ENCODE measurements around the gene CYP26C1.
"Not testable (repeated sequence)": the region's sequence is repeated elsewhere in the genome, so short reads cannot be mapped to it uniquely, and the experiment has no call there.

The CYP26C1 gene

DNA sequence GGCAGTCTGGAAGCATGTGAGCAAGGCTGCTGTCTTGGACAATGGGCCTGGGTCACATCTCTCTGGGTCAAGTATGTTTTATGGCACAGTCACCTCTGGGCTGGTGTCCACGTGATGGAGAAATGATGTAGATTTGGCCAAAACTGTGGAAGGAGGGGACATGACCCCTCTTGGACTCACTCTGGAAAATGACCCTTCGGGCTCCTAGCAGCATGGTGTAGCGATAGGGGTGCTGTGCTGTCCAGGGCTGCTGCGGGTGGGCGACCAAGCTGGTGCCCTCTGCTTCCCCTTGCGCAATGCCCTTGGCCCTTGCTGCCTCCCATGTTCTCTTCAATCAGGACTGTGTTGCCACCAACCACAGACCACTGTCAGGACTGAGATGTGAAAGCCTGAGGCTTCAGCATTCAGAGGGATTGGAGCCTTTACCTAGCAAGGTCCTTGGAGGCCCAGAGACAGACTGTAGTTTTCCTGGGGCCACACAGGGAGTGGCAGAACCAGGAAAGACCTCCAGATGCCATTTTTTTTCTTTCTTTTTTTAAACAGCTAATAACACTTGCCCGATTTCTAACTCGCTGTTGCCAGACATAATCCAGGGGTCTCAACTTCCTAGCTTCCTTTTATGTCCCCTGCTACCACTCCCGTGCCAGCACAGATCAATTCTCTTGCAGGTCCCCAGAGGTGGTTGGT, 19.2 kb downstream of the CYP26C1 start:
- no peak for ATAC-seq
- DNase-seq = no peak

DNA sequence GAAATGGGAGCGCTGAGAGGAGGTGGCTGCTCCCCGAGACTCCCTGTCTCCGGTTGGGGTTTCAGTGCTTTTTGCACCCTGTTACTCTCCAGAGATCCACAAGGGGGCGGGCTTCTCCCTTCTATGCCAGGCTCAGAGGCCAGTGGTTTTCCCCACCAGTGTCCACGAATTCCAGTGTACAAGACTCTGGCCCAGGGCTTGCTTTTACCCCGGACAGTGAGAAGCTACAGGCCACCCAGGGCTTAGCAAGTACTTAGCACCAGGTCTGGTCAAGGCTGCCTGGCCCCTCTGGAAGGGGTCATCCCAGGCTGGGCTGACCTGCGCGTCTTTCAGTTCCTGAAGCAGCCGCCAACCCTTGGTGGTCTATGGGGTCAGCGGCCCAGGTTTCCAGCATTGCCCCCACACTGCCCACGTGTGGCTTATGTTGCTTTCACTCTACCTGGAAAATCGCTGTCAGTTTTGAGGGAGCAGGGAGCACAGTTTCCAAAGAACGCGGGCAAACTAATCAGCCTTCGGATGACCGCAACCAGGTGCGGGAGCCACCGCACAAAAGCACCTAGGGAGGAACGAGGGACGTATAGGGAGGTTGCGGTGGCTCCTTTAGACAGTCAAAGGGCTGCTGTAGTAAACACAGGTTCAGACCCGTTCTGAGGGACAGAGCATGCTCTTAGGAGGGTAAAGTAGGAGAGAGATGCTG, 19.9 kb downstream of the CYP26C1 start:
- DNase-seq = peak; percentile 62
- ATAC-seq = peak; percentile 42

DNA sequence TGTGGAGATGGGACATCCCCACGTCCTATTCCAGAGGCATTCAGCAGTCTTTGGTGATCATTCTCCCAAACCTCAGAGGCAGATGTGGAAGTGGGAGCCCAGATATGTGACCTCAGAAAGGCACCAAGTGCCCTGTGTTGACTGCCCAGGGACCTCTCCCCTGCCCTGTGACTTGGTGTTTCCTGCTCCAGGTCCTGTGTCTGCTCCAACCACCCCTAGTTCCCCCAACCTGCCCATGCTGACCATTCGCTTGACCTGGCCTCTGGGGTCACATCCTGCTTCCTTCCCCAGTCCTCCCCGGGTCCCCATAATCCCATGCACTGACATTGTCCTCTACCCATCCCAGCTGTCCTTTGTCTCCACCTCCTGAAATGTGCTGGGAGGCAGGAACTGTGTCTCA, 20.7 kb downstream of the CYP26C1 start:
- ATAC-seq (no peak), DNase-seq (no peak)

DNA sequence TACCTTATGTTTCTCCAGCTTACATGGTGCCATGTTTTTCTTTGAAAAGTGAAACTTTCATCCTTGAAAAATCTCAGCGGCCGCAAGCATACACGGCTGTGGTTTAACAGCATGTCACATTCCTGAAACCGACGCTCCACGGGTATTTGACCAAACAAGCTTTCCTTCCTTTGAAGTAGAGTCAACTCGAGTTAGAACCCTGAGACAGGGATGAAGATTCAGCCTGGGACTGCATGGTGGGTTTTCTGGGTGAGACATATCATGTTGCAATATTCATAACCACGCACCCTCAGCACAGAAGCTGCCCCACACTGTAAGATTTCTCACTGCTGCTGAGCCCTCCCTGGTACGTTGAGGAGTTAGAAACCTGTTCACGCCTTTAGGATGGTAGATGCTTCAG, 21.2 kb downstream of the CYP26C1 start:
- ATAC-seq (no peak), DNase-seq (no peak)

DNA sequence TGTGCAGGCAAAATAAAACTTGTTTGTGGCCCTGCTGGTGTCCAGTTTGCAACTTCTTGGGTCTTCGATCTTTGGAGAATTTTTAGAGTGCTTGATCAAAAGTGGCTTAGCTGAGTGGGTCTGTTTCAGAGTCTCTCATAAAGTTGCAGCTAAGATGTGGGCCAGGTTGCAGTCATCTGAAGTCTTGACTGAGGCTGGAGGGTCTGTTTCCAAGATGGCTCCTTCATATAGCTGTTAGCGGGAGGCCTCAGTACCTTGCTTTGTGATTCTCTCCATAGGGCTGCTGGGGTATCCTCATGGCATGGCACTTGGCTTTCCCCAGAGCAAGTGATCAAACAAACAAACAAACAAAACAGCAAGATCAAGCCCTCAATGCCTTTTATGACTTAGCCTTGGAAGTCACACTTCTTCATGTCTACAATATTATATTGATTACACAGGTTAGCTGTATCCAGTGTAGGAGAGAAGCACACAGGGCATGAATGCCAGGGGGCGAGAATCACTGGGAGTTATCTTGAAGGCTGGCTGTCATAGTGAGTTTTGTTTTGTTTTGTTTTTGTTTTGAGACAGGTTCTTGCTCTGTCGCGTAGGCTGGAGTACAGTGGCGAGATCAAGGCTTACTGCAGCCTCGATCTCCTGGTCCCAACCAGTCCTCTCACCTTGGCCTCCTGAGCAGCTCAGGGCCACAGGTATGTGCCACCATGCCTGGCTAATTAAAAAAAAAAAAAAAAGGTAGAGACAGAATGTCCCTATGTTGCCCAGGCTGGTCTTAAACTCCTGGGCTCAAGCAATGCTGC, 23.3 kb downstream of the CYP26C1 start:
- DNase-seq (no peak), ATAC-seq (no peak)

DNA sequence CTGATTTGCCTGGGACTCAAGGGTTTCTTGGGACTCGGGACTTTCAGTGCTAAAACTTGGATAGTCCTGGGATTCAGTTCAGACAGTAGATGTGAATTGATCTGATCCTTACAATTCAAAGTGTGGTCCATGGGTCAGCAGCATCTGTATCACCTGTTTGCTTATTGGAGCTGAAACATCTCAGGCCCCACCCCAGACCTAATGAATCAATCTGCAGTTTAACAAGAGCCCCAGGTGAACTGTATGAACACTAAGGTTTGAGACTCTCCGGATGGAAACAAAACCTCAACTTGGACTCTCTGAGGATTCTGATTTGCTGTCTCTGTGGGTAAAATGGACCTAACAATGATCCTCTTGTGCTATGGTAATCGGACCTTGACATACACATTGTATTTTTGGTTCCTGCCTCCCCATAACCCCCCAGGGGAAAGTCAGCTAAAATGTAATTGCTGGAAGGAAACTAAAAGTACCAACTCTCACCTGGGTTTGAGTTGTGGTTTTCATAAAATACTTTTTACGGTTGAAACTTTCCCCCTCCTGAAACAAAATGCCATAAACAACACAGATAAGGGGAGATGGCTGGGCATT, 24.8 kb downstream of the CYP26C1 start:
- no peak for DNase-seq
- ATAC-seq = no peak

DNA sequence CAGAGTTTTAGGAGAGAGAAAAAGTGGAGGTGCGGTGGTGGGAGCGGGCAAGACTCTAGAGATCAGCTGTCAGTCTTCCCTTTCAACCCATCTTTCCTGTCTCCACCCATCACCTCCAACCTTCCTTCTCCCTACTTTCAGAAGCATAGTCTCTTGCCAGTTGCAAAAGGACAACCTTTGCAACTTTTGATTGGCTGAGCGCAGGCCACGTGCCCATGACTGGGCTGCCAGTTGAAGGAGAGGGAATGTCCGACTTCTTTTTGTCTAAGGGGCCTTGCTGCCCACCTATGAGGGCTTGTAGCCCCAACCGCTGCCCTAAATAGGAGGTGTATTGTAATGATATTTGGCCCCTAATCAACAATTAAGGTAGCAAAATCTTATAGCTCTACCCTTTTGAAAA, 25.7 kb downstream of the CYP26C1 start:
- ATAC-seq (no peak), DNase-seq (no peak)

DNA sequence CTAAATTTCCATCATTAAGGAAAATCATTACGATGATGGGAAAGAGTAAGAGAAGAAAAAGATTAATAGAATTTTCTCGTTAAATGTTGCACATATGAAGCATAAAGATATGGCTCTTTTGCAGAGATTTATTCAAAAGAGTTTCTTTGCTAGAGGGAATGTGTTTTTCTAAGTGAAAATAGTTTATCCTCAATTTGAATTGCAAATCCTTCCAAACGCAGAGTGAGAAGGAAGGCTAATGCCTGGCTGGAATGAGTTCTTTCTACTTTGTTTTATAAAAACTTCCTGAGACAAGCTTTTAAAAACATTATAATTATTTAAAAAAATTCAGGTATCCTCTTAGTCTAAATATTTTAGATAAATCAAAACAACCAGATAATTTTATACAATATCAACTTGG, 27.2 kb downstream of the CYP26C1 start:
- DNase-seq (no peak), ATAC-seq (no peak)

DNA sequence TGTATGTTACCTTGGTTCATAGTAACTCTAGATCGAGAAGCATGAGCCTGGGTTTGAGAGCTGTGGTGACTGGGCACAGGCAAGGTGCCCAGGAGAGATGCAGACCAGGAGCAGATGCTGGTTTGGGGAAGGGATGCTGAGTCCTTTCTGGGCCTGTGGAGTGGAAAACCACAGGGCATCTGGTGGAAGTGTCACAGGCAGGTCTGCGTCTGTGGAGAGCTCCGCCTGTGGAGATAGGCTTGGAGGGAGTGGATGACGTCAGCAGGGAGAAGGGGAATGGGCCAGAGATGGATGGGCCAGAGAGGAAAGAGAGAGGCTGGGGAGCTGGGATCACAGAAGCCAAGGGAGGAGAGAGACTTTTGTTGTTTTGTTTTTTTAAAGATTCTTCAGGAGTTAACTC, 27.9 kb downstream of the CYP26C1 start:
- no peak for ATAC-seq
- DNase-seq = no peak

DNA sequence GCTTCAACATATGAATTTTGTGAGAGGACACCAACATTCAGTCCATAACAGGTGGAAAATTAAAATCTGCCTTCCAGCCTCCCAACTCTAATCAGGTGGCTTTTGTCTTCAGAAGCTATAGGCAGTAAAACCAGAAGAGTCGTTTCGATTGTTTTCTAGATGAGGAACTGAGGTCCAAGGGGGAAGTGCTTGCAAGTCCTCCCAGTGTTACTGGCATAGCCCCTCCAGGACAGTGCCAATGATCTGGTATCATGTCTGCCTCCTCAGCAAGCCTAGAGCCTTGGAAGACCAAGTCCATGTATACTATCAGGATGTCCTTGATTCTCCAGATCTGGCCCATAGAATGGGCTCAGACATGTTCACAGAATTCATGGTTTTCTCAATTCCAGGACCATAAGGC, 30.0 kb downstream of the CYP26C1 start:
- ATAC-seq (no peak), DNase-seq (no peak)

DNA sequence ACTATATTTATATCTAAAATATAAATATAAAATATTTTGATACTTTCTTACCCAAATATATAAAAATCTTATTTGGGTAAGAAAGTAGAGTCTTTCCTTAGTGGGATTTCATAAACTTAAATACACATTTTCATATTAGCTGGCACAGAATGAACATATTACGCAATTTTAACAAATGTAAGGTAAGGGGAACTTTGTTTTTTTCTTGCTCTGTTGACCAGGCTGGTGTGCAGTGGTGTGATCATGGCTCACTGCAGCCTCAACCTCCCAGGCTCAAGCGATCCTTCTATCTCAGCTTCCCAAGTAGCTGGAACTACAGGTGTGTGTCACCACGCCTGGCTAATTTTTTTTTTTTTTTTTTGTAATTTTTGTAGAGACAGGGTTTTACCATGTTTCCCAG, 31.4 kb downstream of the CYP26C1 start:
- ATAC-seq = no peak
- no peak for DNase-seq

DNA sequence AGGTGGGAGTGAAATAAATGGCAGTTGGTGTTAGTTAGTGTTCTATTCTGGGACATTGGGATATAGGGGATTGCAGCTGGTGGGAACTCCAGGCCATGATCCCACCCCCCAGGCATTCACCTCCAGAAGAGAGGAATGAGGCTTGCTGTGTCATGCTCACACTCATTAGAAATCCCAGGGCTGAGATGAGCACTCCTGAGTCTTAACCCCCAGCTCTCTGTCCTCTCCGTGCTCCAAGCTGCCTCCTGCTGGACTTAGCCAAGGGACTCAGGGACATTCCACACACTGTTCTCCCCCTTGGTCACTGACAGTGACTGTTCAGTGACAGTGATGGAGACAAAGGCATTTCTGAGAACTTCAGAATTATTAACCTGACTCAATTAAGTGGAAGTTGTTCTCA, 34.6 kb downstream of the CYP26C1 start:
- ATAC-seq = no peak
- DNase-seq = no peak

DNA sequence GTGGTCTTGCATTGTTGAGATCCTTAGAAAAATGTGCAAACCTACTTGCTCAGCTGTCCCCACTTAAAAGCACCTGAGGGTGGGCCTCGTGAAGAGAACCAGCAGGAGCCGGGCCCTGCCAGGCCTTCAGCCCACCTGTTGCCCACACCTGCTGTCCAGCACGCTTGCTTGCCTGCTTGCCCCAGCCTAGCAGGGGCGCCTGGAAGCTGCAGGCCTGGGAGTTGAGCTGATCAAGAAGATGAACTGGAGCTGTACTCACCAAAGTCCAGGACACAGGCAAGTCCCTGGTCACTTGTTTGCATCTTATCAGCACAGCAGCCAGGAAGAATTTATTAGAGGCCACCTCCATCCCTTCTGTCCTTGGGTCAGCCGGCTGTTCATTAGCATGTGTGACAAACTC, 36.3 kb downstream of the CYP26C1 start:
- ATAC-seq (no peak), DNase-seq (no peak)

DNA sequence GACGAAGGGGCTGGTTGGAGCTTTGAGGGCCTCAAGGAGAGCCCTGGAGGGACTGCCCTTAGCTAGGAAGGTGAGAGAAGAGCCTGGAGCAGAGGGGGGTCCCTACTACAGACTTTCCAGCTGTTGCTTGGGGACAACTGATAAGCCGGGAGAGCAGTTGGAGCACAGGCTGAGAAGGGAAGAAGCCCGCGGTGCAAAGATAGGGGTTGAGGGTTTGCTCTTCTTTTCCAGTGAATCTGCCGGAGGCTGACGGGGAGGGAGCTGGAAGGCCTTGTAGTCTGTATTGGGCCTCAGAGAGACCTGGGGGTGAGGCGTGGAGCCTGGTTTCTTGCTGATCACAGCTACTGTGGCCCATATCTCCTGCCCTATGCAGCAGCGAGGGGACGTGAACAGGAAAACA, 36.8 kb downstream of the CYP26C1 start:
- no peak for ATAC-seq
- DNase-seq = no peak

DNA sequence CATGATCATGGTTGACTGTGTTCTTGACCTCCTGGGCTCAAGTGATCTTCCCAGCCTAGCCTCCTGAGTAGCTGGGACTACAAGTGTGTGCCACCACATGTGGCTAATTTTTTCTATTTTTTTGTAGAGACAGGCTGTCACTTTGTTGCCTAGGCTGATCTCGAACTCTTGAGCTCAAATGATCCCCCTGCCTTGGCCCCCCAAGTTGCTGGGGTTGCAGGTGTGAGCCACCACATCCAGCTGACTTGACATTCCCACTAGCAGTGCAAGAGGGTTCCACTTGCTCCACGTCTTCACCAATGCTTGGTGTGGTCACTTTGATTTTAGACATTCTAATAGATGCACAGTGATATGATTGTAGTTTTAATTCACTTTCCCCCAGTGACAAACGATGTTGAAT, 38.2 kb downstream of the CYP26C1 start:
- no peak for ATAC-seq
- DNase-seq = no peak

DNA sequence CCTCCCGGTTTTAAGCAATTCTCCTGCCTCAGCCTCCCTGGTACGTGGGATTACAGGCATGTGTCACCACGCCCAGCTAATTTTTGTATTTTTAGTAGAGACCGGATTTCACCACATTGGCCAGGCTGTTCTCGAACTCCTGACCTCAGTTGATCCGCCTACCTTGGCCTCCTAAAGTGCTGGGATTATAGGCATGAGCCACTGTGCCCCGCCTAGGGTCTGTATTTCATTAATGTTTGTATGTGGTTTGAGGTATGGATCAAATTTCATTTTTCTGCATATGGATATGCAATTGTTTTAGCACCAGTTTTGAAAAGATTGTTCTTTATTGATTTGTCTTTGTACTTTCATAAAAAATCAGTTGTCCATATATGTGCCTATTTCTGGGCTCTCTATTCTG, 39.1 kb downstream of the CYP26C1 start:
- no peak for DNase-seq
- ATAC-seq = no peak

DNA sequence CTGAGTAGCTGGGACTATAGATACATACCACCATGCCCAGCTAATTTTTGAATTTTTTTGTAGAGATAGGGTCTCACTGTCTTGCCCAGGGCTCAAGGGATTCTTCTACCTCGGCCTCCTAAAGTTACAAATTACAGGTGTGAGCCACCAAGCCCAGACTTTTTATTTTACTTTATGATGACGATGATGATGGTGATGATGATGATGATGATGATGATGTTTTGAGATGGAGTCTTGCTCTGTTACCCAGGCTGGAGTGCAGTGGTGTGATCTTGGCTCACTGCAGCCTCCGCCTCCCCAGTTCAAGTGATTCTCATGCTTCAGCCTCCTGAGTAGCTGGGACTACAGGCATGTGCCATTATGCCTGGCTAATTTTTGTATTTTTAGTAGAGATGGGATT, 40.5 kb downstream of the CYP26C1 start:
- DNase-seq, ATAC-seq: not testable (repeated sequence)

DNA sequence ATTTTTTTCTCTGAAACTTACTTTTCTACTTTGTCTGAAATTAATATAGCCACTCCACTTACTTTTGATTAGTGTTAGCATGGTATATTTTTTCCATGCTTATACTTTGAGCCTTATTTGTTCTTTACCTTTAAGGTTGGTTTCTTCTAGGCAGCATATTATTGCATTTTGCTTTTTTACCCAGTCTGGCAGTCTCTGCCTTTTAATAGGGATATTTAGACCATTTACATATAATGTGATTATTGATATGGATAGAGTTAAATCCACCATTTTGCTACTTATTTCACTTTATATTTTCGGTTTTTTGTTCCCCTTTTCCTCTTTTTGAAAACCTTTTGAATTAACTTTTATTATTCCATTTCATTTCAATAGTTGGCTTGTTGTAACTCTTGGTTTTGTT, 43.4 kb downstream of the CYP26C1 start:
- DNase-seq = no peak
- ATAC-seq = no peak

DNA sequence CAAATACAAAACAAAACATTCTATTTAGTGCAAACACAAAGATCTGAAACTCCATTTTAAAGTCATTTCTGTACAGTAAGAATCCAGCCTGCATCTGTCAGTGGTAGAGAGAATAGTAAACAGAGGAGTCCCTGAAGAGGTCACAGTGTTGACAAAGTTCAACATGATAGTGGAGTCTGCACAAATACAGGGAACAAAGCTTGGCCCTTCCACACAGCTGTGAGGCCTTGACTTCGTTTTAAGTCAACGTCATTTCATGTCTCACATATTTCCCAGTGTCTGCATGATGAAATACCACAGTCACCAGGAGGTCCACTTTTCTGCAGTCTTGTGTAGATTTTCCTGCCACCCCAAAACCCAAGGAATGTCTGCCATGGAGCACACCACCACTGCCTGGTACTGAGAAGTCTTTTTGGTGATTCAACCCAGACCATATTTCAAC, 46.1 kb downstream of the CYP26C1 start:
- DNase-seq (no peak), ATAC-seq (no peak)

DNA sequence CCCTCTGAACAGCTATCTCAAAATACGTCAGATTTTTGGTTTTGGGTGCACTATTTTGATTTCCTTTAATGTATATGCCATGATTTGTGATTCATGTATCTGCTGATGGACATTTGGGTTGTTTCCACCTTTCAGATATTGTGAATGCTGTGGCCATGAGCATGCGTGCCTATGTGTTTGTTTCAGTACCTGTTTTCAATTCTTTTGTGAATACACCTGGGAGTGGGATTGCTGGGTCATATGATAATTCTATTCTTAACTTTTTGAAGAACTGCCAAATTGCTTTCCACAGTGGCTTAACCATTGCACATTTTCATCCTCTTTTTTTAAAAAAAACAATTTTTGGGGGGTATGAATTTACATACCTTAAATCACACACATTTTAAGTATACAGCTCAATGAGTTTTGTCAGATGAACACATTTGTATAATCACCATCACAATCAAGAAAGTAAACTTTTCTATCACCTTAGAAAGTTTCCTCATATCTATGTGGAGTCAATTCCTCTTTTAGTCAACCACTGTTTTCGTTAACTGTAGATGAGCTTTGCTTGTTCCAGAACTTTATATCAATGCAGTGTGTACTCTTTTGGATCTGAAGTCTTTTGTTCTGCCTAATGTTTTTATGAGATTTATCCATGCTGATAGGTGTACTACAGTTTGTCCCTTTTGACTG, 50.0 kb downstream of the CYP26C1 start:
- DNase-seq (no peak), ATAC-seq (no peak)

DNA sequence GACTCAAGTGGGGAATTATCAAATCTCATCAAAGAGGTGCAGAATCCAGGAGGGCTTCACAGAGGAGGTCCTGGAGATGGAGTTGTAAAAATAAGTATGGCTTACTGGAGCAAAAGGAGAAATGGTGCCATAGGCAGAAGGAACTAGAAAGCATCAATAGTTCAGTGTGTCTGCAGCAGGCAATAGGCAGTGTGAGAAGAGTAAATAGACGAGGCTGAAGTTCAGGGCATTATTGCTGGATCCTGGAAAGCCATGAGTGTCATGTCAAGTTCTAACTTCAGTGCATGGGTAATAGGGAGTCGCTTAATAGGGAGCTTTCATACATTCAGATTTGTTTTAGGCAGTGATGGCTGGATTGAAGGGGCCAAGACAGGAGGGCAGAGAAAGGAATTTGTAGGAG, 52.4 kb downstream of the CYP26C1 start:
- no peak for ATAC-seq
- no peak for DNase-seq

DNA sequence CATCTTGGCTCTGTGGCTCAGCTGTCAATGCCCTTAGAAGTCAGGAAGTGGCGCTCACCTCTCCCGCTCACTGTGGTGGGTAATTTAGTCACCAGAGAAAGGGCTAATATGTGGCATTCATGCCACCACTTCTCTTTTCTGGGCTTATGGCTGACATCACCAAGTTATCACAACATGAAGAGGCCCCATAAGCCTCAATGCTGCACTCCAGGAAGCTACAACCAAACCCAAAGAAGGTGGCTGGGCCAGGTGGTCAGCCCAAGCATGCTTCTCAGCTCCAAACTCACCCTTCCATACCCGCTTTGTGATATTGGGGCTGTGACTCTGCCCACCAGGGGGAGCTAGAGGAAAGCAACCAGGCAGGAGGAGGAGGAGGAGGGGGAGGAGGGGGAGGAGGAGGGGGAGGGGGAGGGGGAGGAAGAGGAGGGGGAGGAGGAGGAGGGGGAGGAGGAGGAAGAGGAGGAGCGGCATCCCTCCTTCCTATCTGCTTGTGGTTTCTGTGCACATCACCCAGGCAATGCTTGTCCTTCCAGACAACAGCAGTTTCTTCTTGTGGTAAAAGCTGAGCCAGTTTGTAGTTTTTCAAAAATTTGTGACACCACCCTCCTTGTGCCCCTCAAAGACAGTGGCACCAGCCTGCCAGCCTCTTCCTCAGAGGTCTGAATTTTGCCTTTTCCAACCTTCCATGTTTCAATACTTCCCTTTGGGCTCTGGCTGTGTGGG, 55.2 kb downstream of the CYP26C1 start:
- peak; percentile 57 for ATAC-seq
- DNase-seq = peak; percentile 78
